Measurements from ENCODE around the gene PRKCH.

The PRKCH gene

DNA sequence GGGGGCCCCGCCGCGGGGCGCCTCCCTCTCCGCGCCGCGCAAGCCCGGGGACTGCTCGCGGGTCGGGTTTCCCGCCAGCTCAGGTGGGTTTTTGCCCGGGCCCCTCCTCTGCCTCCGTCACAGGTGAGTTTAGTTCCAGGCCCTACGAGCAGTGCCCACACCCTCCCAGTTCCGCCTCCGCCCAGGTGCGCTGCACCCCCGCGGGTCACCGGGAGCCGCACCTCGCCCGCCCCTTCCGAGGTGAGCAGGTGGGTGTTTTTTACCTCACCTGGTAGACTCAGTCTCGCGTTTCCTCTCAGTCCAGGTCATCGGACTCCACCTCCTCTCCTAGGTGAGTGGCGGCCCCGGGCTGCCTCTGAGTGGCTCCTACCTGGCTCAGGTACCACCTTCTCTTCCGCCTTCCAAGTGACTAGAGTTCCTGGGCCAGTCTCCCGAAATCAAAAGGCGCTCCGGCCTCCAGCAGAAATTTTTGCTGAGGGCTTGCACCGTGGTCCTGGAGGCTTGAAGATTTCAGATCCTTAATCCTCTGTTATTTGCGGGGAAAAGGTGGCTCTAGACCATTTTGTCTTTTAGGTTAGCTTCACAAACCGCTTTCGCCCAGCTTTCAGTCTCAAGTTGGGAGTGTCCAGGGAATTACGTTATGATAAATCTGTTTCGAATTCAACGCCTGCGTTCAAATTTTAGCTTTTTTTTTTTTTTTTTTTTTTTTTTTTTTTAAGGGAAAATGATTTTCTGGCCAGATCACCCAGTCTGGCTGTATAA is 40.0 kb upstream of the PRKCH start, which contains the start of gene TMEM30B:
Gene TMEM30B, minus strand, starts transcription at position 153 of the 762 bp plus-strand sequence. CDS start 191 bp downstream, outside the sequence.
- peak; percentile 97 for DNase-seq (ENCODE audit: low read depth)
- TF ChIP-seq CTCF (IDR thresholded peaks at IDR 0.05; ENCODE audit: insufficient read depth, low read depth, low read length, missing control alignments), result no peak
- H3K4me3 ChIP-seq (ENCODE audit: low read length), result peak within 1 kb of the TSS; percentile 73

DNA sequence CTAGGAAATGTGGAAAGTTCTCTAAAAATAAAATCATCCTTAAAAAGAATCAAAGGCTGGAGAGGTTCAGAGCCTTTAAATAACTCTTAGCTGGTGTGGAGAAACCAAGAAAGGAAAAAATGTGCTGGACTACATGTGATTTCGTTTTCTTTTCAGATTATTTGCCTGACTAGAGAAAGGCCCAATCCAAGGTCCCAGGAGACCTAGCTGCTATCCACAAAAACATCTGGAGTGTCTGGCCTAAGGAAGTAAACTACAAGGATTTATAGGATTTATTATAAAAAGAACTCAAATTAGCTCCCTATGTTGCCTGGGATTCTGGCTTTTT is 39.5 kb upstream of the PRKCH start:
- peak overlapping the region; percentile 73 for H3K4me3 ChIP-seq (ENCODE audit: low read length)
- TF ChIP-seq CTCF (IDR thresholded peaks at IDR 0.05; ENCODE audit: insufficient read depth, low read depth, low read length, missing control alignments), result no peak
- no peak for DNase-seq (ENCODE audit: low read depth)

GRCh38 chr14:61282746-61283145 is 38.6 kb upstream of the PRKCH start:
- DNase-seq (ENCODE audit: low read depth), result peak; percentile 8
- no peak overlapping the region for H3K4me3 ChIP-seq (ENCODE audit: low read length)
- TF ChIP-seq CTCF (IDR thresholded peaks at IDR 0.05; ENCODE audit: insufficient read depth, low read depth, low read length, missing control alignments), result no peak

DNA sequence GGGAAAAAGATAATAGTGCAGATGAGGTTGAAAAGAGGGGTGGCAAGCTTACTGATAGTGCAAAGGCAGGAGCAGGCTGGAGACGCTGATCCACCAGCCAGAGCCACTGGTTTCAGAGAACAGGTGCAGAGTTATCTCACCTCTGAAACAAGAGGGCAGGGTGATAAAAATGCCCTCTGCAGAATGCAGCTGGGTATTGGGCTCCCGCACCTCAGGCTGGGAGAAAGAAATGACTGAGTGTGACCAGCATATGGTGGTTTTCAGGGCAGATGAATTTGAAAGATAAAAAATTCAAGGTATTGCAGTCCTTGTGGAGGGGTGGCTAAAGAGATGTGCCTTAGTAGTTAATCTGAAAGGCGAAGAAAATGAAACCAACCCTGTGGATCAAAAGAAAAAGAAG is 37.4 kb upstream of the PRKCH start:
- no peak for DNase-seq (ENCODE audit: low read depth)
- no peak overlapping the region for H3K4me3 ChIP-seq (ENCODE audit: low read length)
- no peak for TF ChIP-seq CTCF (IDR thresholded peaks at IDR 0.05; ENCODE audit: insufficient read depth, low read depth, low read length, missing control alignments)

- peak; percentile 32 for DNase-seq (ENCODE audit: low read depth)
- TF ChIP-seq CTCF (IDR thresholded peaks at IDR 0.05; ENCODE audit: insufficient read depth, low read depth, low read length, missing control alignments), result no peak
- no peak overlapping the region for H3K4me3 ChIP-seq (ENCODE audit: low read length)
Observed at GRCh38 chr14:61285364-61285763, 36.0 kb upstream of the PRKCH start.

- DNase-seq (ENCODE audit: low read depth), result peak; percentile 49
- no peak for TF ChIP-seq CTCF (IDR thresholded peaks at IDR 0.05; ENCODE audit: insufficient read depth, low read depth, low read length, missing control alignments)
- H3K4me3 ChIP-seq (ENCODE audit: low read length), result no peak overlapping the region
Observed at GRCh38 chr14:61287196-61287595, 34.2 kb upstream of the PRKCH start.

DNA sequence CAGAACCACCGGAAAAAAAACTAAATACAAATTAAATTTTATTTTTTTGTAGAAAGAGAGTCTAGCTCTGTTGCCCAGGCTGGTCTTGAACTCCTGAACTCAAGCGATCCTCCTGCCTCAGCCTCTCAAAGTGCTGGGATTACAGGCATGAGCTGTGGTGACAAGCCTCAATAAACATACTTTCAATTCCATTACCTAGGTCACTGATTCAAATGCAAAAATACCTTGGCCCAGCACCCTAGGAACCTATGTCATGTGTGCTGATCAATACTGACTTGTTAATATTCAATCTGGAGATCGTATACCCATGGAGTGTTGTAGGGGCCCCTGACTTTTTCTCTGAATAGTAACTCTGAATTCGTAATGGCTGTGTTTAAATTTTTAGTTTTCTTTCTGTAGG is 33.2 kb upstream of the PRKCH start:
- no peak for TF ChIP-seq CTCF (IDR thresholded peaks at IDR 0.05; ENCODE audit: insufficient read depth, low read depth, low read length, missing control alignments)
- DNase-seq (ENCODE audit: low read depth), result no peak

More for the DNA sequence above, 33.2 kb upstream of the PRKCH start:
- no peak overlapping the region for H3K4me3 ChIP-seq (ENCODE audit: low read length)

All from epithelial cell of esophagus (primary cell).